K562 (cell line): ENCODE results near the gene ADD3. TPM values are rescaled to one million over a fixed set of nuclear protein-coding genes. Genes with fewer than 3 reads are reported as not detected.

Experiments used
- ATAC-seq: fragments of 200-7000 bp; cut with Tn5 transposase; 3 replicates; pipeline ENCODE4 v1.9.1; 2020; ENCODE audit warnings: moderate library complexity
- BruUV-seq: library from RNA; stranded (reverse); fragments of 400-500 nt; replicated peaks from 2 replicates; lab custom pipeline; 2021; lab: Mats Ljungman, UMichigan
- CTCF ChIA-PET: fragments of 300-600 bp; formaldehyde crosslinking; extraction: SDS; loops from one replicate; lab custom pipeline; 2021; ENCODE audit warnings: low intra/inter-chr PET ratio; lab: Yijun Ruan, JAX
- POLR2A ChIA-PET: fragments of 300-600, 350-650 bp; sonication (Branson Sonifier 250); formaldehyde crosslinking; extraction: SDS; loops from one replicate; lab custom pipeline; 2021; ENCODE audit warnings: antibody characterized with exemption, inconsistent platforms; lab: Yijun Ruan, JAX
- DNase-seq, 4 experiments: peaks; one replicate each; pipeline versions ENCODE4 v3.0.0 to v3.0.0-alpha.2; 2011 to 2018; ENCODE audit warnings: low spot score in 3 of 4, mixed read lengths in 3 of 4; ENCODE audit errors: extremely low read depth in 1 of 4
- FAIRE-seq: peaks from 2 replicates; lab custom pipeline; 2011; peaks lifted over from hg19 to GRCh38; lab: Jason Lieb, UNC
- H2AFZ ChIP-seq: 2 replicates; pipeline ENCODE4 v1.6.0; 2011; ENCODE audit warnings: low read depth, low read length, control low read depth, inconsistent platforms
- H3K27ac ChIP-seq: fragments of 200-600 bp; 3 replicates; pipeline ENCODE4 v1.8.0; 2011; ENCODE audit warnings: low read depth, mild to moderate bottlenecking, control low read depth, inconsistent platforms, low read length, moderate library complexity, mixed read lengths; ENCODE audit errors: extremely low read depth
- H3K27me3 ChIP-seq, 2 experiments: fragments of 300-600 bp in 1 of 2; 2 replicates in 1 of 2; 3 replicates in 1 of 2; pipeline versions ENCODE4 v1.6.0 to v1.8.0; 2011; ENCODE audit warnings: inconsistent platforms in 2 of 2, low read length in 2 of 2, mild to moderate bottlenecking in 1 of 2, mixed read lengths in 1 of 2, moderate library complexity in 1 of 2; ENCODE audit not compliant: control insufficient read depth in 2 of 2, insufficient read depth in 2 of 2
- H3K36me3 ChIP-seq: fragments of 300-600 bp; 3 replicates; pipeline ENCODE4 v1.8.0; 2011; ENCODE audit warnings: mild to moderate bottlenecking, low read length, inconsistent platforms; ENCODE audit not compliant: control insufficient read depth, insufficient read depth
- H3K4me1 ChIP-seq, 2 experiments: fragments of 200-600 bp in 1 of 2; replicated peaks in 1 of 2; 2 replicates in 1 of 2; 3 replicates in 1 of 2; pipeline versions ENCODE4 v1.5.1 to v1.8.0; 2011; ENCODE audit warnings: inconsistent platforms in 2 of 2, low read length in 2 of 2, mild to moderate bottlenecking in 1 of 2, mixed read lengths in 1 of 2, moderate library complexity in 1 of 2; ENCODE audit not compliant: control insufficient read depth in 2 of 2, insufficient read depth in 2 of 2
- H3K4me2 ChIP-seq: 2 replicates; pipeline ENCODE4 v1.6.1; 2011; ENCODE audit warnings: low read length, control low read depth, inconsistent platforms, mixed read lengths; ENCODE audit not compliant: insufficient read depth
- H3K4me3 ChIP-seq: fragments of 200-600 bp; sonication (generic), shearing (Covaris generic); 2 replicates; pipeline ENCODE4 v1.5.1; 2016; ENCODE audit warnings: control low read depth, inconsistent platforms
- H3K79me2 ChIP-seq: fragments of 200-600 bp; 3 replicates; pipeline ENCODE4 v1.8.0; 2011; ENCODE audit warnings: low read length, inconsistent platforms; ENCODE audit not compliant: control insufficient read depth, insufficient read depth
- H3K9ac ChIP-seq, 2 experiments: 2 replicates each; pipeline versions ENCODE4 v1.6.0 to v1.6.1; 2011; ENCODE audit warnings: low read depth in 2 of 2, low read length in 2 of 2, control low read depth in 1 of 2, inconsistent platforms in 1 of 2, mild to moderate bottlenecking in 1 of 2, mixed read lengths in 1 of 2; ENCODE audit not compliant: insufficient read depth in 1 of 2
- H3K9me1 ChIP-seq: one replicate; pipeline ENCODE4 v1.6.0; 2011; ENCODE audit warnings: inconsistent platforms, mild to moderate bottlenecking, low read length, moderate library complexity; ENCODE audit not compliant: control insufficient read depth, insufficient read depth
- H3K9me3 ChIP-seq: replicated peaks from 2 replicates; pipeline ENCODE4 v1.5.1; 2011; ENCODE audit warnings: low read depth, low read length, inconsistent platforms; ENCODE audit not compliant: control insufficient read depth, insufficient read depth
- H4K20me1 ChIP-seq: replicated peaks from 2 replicates; pipeline ENCODE4 v1.6.1; 2011; ENCODE audit warnings: low read length, inconsistent platforms, mixed read lengths; ENCODE audit not compliant: control insufficient read depth, insufficient read depth
- BRCA1 ChIP-seq, 2 experiments: fragments of 450-650 bp in 1 of 2; sonication (generic) in 1 of 2; formaldehyde crosslinking in 1 of 2; IDR thresholded peaks; 2 replicates each; pipeline versions ENCODE4 v1.5.0 to v1.6.1; 2017 to 2020; ENCODE audit warnings: mild to moderate bottlenecking in 1 of 2, missing genetic modification reagents in 1 of 2
- CEBPG ChIP-seq, 3 experiments: fragments of 200-800 bp in 1 of 3; sonication (Bioruptor generic) in 1 of 3; sonication (generic) in 1 of 3; formaldehyde crosslinking in 1 of 3; IDR thresholded peaks in 2 of 3; conservative IDR thresholded peaks in 1 of 3; 2 replicates each; pipeline versions ENCODE4 v1.6.1 to v1.8.0; 2016 to 2022; ENCODE audit warnings: missing compliant biosample characterization in 2 of 3, missing genetic modification characterization in 2 of 3, mild to moderate bottlenecking in 1 of 3, missing genetic modification reagents in 1 of 3
- CEBPZ ChIP-seq: fragments of 150-350 bp; IDR thresholded peaks from 2 replicates; pipeline ENCODE4 v1.6.1; 2014; ENCODE audit warnings: low read depth, mild to moderate bottlenecking, low read length, borderline replicate concordance
- HIVEP1 ChIP-seq: fragments of 250-450 bp; sonication (Bioruptor Pico); IDR thresholded peaks from 2 replicates; pipeline ENCODE4 v1.4.0; 2020; ENCODE audit warnings: mild to moderate bottlenecking
- MTA2 ChIP-seq: fragments of 450-650 bp; IDR thresholded peaks from 2 replicates; pipeline ENCODE4 v1.6.1; 2016; ENCODE audit warnings: low read depth
- NR2C2 ChIP-seq, 2 experiments: fragments of 200-800 bp in 1 of 2; sonication (Bioruptor generic) in 1 of 2; sonication (generic) in 1 of 2; formaldehyde crosslinking in 1 of 2; IDR thresholded peaks; 2 replicates each; pipeline versions ENCODE4 v1.6.1 to v1.8.0; 2016 to 2022; ENCODE audit warnings: mild to moderate bottlenecking in 1 of 2, missing compliant biosample characterization in 1 of 2, missing genetic modification characterization in 1 of 2, missing genetic modification reagents in 1 of 2
- PHB ChIP-seq: fragments of 250-450 bp; sonication (Bioruptor Pico); IDR thresholded peaks from 2 replicates; pipeline ENCODE4 v1.5.0; 2021
- SMAD4 ChIP-seq: fragments of 250-450 bp; sonication (Bioruptor Pico); conservative IDR thresholded peaks from 2 replicates; pipeline ENCODE4 v1.8.0; 2021; ENCODE audit warnings: inconsistent platforms, mild to moderate bottlenecking, moderate library complexity
- TFAM ChIP-seq: fragments of 250-450 bp; sonication (Bioruptor Pico); conservative IDR thresholded peaks from 2 replicates; pipeline ENCODE4 v1.5.0; 2021; ENCODE audit warnings: mild to moderate bottlenecking, moderate library complexity
- WGBS: fragments of 100-300 bp; shearing (Covaris generic); methylation state at CpG from one replicate; pipeline ENCODE4 v1.1.6; 2016; ENCODE audit warnings: low coverage, mixed read lengths; ENCODE audit not compliant: insufficient coverage; ENCODE audit errors: missing lambda C conversion rate; 5-methylcytosine and 5-hydroxymethylcytosine counted together
- in situ Hi-C: fragments of 300-500 bp; cut with MboI; formaldehyde crosslinking; loops from 4 replicates; pipeline ENCODE4 v1.15.0; 2018; ENCODE audit warnings: inconsistent platforms, mixed read lengths
- intact Hi-C: fragments of 100-400 bp; cut with micrococcal nuclease; formaldehyde crosslinking; loops from 2 replicates; pipeline ENCODE4 v1.14.2; 2022
- polyA plus RNA-seq, 8 experiments: library from polyadenylated mRNA; depleted of rRNA in 4 of 8; stranded (reverse) in 5 of 8; unstranded in 3 of 8; fragments of >200 nt; fragmentation: Nextera tagmentation in 2 of 8; fragmentation: Illumina TruSeq in 1 of 8; extraction: Ambion mirVana in 2 of 8; extraction: Trizol in 1 of 8; gene quantifications; 2 replicates each; pipeline versions ENCODE4 v1.2.1 to v1.2.3, GENCODE V29; 2011 to 2014; ENCODE audit warnings: inconsistent platforms in 1 of 8, missing spikeins in 1 of 8
- total RNA-seq, 7 experiments: library from RNA; depleted of rRNA in 6 of 7; stranded (reverse); fragments of >200 nt in 6 of 7; fragmentation: Illumina TruSeq in 2 of 7; extraction: Trizol in 2 of 7; gene quantifications; 2 replicates each; pipeline versions ENCODE4 v1.2.1 to v1.2.3, GENCODE V29; 2011 to 2021; ENCODE audit warnings: low replicate concordance in 1 of 7
- TF ChIP-seq, protein P1 (sequence below), 3 experiments: IDR thresholded peaks in 2 of 3; conservative IDR thresholded peaks in 1 of 3; 2 replicates each; pipeline ENCODE4 v1.5.1; 2011 to 2012; ENCODE audit warnings: low read length in 3 of 3, mild to moderate bottlenecking in 3 of 3, control low read depth in 2 of 3, improper control_type of control experiment in 1 of 3, inconsistent platforms in 1 of 3, low read depth in 1 of 3, mixed read lengths in 1 of 3, moderate library complexity in 1 of 3; ENCODE audit not compliant: insufficient read depth in 2 of 3
- TF ChIP-seq, protein P2 (sequence below): fragments of 450-650 bp; formaldehyde crosslinking; IDR thresholded peaks from 2 replicates; pipeline ENCODE4 v1.4.0; 2020; ENCODE audit warnings: mild to moderate bottlenecking, mixed read lengths

Gene ADD3
- total and polyA plus RNA-seq, 9 of the 15 experiments (the other 6 are each of a cell fraction or from before 2014, with no cell fraction given): 13.2 to 125 (median 31.7) TPM

- CTCF ChIA-PET: no interaction called here
- DNase-seq (no peak), ATAC-seq (no peak), FAIRE-seq (no peak)
- WGBS: 67% methylated on average over 6 of the region's 6 CpGs
- Histone ChIP-seq H3K4me2 (no peak overlapping the region), H3K4me1 (no peaks in the 10 kb centered on the region; a peak in 2 of 5 replicates), H3K79me2 (peaks cover 84% of the 10 kb centered on the region), H3K9me3 (no peaks in the 10 kb centered on the region), H2AFZ (no peak overlapping the region), H3K27me3 (no peaks in the 10 kb centered on the region), H3K4me3 (no peak overlapping the region), H3K27ac (no peak overlapping the region), H3K9me1 (no peaks in the 10 kb centered on the region), H3K36me3 (no peaks in the 10 kb centered on the region), H4K20me1 (no peaks in the 10 kb centered on the region), H3K9ac (no peak overlapping the region)
- intact Hi-C loops: no loop called here
- POLR2A ChIA-PET: no interaction called here
- BruUV-seq: no TSS peak
- in situ Hi-C loops: no loop called here
- TF ChIP-seq CEBPG (CRISPR knock-in tag; IDR thresholded peaks at IDR 0.05): no peak
- TF ChIP-seq CEBPG (tag; conservative IDR thresholded peaks at IDR 0.05 in 1 of 2, IDR thresholded peaks at IDR 0.05 in 1 of 2): no peak
- TF ChIP-seq NR2C2 (CRISPR knock-in tag; IDR thresholded peaks at IDR 0.05): no peak
- no peak for TF ChIP-seq NR2C2 (tag; IDR thresholded peaks at IDR 0.05)
- no peak for TF ChIP-seq SMAD4 (CRISPR knock-in tag)
- TF ChIP-seq, protein P1, sequence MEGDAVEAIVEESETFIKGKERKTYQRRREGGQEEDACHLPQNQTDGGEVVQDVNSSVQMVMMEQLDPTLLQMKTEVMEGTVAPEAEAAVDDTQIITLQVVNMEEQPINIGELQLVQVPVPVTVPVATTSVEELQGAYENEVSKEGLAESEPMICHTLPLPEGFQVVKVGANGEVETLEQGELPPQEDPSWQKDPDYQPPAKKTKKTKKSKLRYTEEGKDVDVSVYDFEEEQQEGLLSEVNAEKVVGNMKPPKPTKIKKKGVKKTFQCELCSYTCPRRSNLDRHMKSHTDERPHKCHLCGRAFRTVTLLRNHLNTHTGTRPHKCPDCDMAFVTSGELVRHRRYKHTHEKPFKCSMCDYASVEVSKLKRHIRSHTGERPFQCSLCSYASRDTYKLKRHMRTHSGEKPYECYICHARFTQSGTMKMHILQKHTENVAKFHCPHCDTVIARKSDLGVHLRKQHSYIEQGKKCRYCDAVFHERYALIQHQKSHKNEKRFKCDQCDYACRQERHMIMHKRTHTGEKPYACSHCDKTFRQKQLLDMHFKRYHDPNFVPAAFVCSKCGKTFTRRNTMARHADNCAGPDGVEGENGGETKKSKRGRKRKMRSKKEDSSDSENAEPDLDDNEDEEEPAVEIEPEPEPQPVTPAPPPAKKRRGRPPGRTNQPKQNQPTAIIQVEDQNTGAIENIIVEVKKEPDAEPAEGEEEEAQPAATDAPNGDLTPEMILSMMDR (IDR thresholded peaks at IDR 0.05 in 2 of 3, conservative IDR thresholded peaks at IDR 0.05 in 1 of 3; ENCODE audit: insufficient read depth in 2 of 3, low read depth in 1 of 3, low read length in 3 of 3): no peak
- no peak for TF ChIP-seq BRCA1 (IDR thresholded peaks at IDR 0.05)
- no peak for TF ChIP-seq BRCA1 (CRISPR knock-in tag; IDR thresholded peaks at IDR 0.05)
- TF ChIP-seq CEBPZ: no peak
- TF ChIP-seq HIVEP1: no peak
- TF ChIP-seq MTA2: no peak
- TF ChIP-seq, protein P2, sequence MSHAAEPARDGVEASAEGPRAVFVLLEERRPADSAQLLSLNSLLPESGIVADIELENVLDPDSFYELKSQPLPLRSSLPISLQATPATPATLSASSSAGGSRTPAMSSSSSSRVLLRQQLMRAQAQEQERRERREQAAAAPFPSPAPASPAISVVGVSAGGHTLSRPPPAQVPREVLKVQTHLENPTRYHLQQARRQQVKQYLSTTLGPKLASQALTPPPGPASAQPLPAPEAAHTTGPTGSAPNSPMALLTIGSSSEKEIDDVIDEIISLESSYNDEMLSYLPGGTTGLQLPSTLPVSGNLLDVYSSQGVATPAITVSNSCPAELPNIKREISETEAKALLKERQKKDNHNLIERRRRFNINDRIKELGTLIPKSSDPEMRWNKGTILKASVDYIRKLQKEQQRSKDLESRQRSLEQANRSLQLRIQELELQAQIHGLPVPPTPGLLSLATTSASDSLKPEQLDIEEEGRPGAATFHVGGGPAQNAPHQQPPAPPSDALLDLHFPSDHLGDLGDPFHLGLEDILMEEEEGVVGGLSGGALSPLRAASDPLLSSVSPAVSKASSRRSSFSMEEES (CRISPR knock-in tag): no peak
- no peak for TF ChIP-seq TFAM (CRISPR knock-in tag)
- TF ChIP-seq PHB (CRISPR knock-in tag): no peak
These were observed 12.5 kb downstream of the ADD3 start for GRCh38 chr10:110020265-110020664.
